Endometrial microvascular endothelial cells (primary cell): Measurements from ENCODE around the gene RNF17. TPM values are rescaled to one million over a fixed set of nuclear protein-coding genes. Genes with fewer than 3 reads are reported as not detected.
"Not testable (repeated sequence)": the region's sequence is repeated elsewhere in the genome, so short reads cannot be mapped to it uniquely, and the experiment has no call there.

Source experiments
- in situ Hi-C: cut with HindIII; loops from 2 replicates; pipeline ENCODE4 v1.10.0; 2017; ENCODE audit warnings: low sequenced_read_pairs, low pct_unique_long_range_greater_than_20kb; ENCODE audit errors: inconsistent ontology term
- total RNA-seq: library from RNA; depleted of rRNA; stranded (reverse); fragments of >200 nt; gene quantifications from one replicate; pipeline ENCODE4 v1.2.3, GENCODE V29; 2015; ENCODE audit errors: inconsistent ontology term

The RNF17 gene
- total RNA-seq, 1 donor from 2014 or later: not detected

DNA sequence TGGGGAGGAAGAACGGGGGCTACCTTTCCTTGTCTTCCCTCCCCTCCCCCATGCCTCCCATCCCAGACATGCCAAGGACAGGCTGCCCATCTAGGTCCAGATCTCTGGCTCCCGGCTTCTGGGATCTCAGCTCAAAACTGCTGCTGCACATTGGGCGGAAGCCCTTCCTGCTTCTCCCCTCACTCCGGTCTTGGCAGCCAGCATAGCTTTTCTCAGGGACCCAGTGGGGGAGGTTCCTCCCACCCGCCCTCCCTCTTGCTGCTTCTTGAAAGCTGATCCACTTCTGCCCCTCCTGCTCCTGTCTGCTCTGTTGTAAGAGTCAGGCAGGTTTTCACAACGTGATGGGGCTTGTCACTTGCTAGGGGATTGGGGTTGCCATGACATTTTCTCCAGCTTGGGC is 21.7 kb upstream of the RNF17 start:
- in situ Hi-C loops: no loop called here

DNA sequence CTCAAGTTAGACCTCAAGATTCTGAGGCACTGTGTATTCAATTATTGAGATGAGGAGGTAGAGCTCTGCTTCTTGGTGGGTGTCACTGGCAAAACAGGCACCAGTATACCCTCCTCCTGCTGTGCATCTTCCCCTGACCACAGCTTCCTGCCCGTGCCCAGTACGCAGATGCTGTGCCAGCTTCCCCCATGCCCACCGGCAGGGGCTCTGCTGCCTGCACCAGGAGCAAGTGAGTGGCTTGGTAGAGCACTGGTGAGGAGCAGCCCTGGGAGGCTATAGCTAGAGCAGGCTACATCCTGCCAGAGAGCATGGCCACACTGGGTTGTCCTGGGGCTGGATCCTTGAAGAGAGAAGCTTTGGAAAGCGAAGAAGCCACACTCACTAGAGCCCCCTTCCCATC is 21.0 kb upstream of the RNF17 start:
- in situ Hi-C loops: no loop called here

DNA sequence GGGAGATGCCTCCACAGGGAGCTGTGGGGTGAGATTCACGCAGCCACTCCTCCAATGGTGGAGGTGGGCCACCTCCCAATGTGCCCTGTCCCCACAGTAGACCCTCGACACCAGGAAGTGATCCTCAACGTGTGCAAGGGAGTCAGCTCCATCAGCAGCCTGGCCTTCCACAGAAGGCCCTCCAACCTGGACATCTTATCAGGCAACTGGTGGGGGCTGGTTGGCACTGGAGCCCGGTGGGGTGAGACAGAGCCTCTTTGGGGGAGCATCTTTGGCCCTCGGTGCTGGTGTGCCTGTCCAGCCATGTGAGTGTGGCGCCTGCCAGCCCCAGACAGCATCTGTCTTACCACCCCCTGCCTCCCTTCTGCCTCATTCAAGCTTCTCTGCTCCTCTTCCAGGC is 19.7 kb upstream of the RNF17 start:
- in situ Hi-C loops: no loop called here

DNA sequence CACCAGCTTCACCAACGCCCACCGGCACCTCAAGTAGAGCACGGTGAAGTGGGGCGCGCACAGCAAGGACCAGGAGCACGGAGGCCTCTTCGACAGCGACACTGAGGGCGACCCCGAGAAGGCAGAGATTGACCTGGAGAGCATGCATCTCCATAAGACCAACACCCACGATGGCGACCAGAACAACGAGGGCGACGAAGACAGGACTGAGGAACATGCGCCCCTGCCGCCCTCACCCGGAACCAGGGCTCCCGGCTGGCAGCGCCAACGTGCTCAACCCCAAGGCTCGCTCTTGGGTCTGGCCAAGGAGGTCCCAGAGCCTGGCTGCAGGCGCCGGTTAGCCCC is 18.5 kb upstream of the RNF17 start:
- in situ Hi-C loops: no loop called here

DNA sequence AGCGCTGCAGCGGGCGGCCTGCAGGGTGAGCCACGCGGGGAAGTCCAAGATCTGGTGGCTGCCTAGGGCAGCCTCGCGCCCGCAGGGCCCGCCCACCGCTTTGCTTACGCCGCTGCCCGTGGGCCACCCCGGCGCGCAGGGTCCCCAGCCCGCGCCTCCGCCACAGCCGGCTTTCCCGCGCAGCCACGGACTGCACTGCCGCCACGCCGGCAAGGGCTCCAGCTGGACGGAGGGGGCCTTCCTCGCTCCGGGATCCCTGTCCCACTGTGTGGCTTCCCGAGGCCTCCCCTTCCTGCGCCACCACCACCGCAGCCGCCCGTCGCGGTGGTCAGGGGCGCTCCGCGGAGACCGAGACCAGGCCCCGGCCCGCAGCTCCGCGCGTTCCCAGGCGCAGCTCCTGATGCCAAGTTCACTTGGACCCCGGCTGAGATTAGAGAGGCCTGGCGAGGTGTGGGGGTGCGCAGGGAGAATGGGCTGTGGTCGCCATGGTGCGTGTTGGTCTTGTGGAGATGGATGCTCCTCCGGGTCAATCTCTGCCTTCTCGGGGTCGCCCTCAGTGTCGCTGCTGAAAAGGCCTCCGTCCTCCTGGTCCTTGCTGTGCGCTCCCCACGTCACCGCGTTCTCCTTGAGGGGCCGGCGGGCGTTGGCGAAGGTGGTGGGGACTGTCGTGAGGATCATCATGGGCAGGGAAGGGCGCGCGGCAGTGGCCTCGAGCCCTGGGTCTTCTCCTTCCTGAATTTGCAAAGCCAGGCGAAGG is 17.9 kb upstream of the RNF17 start:
- in situ Hi-C loops: no loop called here

DNA sequence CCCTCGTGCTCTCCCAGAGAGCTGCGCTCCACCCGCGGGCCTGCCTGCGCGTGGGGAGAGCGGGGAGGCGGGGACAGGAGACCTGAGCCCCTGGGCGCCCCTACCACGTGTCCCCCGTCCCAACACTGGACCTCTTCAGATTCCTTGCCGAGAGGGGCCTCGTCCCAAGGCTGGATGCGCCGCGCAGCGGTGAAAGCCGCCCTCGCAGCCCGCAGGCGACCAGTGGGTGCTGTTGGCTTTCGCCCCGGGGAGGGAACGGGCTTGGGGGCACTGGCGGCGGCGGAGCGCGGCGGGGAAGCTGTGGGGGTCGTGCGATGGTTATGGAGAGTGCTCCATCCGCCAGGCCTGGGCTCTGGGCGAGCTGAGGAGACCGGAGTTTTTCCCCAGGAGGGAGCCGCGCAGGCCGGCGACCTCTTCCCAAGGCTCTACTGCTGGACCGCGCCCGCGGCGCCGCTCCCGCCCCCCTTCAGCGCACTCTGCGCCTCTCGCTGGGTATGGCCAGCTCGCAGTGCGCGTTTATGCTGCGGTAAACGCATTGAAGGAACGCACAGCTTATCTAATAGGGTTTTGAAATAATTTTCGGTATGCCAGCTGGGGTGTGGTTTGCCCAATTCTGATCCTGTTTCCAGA is 17.2 kb upstream of the RNF17 start:
- in situ Hi-C loops: no loop called here

DNA sequence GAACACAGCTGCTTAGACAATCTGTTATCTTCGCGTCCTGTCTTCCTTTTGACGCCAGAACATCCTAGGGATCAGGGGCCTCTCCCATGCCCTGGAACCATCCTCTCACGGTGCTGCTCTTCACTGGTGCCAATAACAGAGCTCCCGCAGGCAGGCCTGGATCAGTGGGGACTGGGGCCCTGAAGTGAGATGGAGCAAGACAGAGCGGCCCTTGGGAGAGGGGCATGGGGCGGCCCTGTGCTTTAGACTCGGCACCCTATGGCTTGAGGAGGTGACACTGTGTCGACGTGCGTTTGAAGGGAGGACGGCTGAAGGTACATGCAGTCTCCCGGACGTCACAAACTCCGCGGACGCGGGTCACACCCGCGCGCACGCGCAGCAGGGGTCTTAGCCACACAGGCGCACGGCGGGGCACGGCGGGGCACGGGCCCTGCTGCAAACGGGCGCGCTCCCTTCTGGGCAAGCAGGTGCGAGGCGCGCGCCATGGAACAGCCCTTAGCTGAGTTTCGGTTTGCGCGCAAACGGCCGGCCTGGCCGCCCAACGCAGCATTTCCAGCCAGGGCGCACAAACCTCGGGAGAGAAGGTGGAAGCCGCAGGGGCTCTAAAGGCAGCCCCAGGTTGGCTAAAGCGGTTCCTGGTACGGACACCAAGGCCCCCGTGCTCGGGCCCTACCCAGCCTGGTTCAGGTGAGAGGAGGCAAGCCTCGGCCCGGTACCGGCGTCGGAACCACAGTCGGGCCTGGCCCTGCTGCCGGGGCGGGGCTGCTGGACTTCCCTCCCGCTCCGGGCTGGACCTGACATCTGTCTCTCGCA is 16.5 kb upstream of the RNF17 start:
- in situ Hi-C loops: no loop called here

DNA sequence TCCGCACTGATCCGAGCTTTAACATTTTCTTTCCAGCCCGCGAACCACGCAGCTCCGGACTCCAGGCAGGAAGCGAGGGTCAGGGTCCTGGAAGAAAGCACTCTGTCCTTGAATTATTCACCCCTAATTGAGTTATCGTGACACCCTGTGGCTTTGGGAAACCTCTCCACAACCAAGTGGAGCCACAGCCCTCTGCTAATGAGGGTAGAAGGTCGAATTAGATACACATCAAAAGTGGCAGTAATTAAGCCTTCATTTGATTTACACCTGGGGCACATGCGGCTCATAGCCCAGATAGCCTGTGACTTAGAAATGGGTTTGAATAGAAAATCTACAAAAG is 15.9 kb upstream of the RNF17 start:
- in situ Hi-C loops: no loop called here

DNA sequence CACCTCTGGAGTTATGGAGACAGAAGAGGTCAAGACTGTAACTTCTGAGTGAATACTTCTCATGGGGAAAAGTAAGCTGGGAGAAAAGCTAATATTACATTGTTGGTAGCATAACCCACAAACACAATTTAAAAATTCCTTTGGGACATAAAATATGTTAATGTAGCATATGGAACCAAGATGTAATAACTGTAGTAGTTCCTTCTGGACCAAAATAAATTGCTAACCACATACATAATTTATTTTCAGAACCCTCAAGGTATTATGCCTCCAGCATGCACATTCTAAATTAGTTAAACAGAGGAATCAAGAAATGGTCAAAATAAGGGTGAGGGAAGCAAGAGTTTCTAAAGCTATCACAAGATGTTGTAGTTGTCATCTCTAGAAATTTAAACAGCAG is 4.8 kb upstream of the RNF17 start:
- in situ Hi-C loops: no loop called here

DNA sequence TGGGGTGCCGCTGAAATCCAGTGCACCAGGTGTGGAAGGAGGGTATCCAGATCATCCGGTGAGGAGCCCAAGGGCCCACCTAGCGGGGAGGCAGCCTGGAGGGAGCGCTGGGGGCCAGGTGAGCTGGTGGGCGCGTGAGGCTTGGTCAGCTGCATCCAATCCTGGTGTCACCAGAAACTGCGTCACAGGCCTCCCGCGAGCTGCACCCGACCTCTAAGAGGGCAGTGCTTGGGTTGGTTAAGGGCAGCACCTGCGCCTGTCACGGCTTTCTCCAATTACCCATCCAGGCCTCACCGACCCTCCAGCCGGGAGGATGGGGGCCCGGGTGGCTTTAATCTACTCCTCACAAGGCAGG is 284 bp downstream of the RNF17 start:
- in situ Hi-C loops: no loop called here

DNA sequence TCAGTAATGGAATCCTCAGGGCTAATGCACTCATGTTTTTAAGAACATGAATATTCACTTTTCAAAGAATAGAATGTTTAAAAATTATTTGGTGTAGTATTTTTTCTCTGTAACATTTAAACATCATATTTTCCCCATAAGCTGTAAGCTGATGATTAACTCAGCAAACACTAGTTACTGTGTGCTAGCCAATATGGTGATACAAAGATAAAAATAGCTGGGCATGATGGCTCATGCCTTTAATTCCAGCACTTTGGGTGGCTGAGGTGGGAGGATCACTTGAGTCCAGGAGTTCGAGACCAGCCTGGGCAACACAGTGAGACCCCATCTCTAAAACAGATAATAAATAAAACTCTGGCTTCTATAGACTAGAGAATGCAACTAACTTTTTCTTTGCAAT is 13.2 kb downstream of the RNF17 start:
- in situ Hi-C loops: no loop called here

DNA sequence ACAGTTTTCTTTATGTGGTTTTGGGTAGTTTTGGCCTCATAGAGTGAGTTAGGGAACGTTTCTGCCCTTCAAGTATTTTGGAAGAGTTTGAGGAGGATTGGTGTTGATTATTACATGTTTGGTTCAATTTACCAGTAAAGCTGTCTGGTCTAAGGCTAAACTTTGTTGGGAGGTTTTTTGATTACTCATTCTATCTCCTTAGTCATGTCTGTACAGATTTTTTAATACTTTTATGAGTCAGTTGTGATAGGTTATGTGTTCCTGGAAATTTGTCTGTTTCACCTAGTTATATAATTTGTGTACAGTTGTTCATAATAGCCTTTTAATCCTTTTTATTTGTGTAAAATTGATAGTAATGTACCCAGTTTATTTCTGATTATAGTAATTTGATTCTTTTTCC is 20.4 kb downstream of the RNF17 start:
- in situ Hi-C loops: no loop called here

DNA sequence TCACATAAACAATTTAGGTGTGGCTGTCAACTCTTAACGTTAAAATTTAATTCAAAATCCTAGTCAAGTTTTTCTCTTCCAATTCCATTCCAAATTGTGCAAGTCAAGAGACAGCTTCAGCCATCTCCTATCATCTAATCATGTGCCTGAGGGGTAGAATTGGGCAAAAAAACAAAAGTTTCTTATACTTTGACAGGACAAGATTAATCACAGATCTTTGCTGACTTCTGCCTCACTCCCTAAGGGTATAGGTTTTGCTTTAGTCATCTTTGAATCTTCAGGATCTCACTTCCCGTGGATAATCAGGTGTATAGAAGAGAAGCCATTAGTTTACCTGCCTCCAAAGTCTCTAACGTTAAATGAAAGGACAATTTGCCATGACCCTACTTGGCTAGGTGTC is 24.6 kb downstream of the RNF17 start:
- in situ Hi-C loops: no loop called here

DNA sequence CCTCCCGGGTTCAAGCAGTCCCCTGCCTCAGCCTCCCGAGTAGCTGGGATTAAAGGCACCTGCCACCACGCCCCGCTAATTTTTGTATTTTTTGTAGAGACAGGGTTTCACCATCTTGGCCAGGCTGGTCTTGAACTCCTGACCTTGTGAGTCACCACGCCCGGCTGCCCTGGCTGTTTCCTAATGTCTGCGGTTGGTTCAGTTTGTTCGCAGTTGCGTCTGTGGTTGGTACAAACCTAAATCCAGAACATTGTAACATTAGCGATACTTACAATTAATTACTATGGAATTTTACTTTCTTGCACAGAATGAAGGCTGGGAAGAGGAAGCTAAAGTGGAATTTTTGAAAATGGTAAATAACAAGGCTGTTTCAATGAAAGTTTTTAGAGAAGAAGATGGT is 38.1 kb downstream of the RNF17 start:
- in situ Hi-C loops: no loop called here

DNA sequence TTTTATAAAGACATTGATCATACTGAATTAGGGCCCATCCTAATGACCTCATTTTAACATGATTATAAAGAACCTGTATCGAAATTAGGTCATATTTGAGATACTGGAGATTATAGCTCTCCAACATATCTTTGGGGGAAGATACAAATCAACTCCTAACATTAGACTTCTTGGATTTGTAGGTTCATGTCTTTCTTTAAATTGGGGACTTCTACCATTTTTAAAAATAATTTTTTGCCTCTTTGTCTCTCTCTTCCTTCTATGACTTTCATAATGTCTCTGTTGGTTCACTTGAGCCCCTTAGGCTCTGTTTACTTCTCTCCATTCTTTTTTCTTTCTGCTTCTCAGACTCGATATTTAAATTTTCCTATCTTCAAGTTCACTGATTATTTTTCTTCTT is 57.2 kb downstream of the RNF17 start:
- in situ Hi-C loops: no loop called here

DNA sequence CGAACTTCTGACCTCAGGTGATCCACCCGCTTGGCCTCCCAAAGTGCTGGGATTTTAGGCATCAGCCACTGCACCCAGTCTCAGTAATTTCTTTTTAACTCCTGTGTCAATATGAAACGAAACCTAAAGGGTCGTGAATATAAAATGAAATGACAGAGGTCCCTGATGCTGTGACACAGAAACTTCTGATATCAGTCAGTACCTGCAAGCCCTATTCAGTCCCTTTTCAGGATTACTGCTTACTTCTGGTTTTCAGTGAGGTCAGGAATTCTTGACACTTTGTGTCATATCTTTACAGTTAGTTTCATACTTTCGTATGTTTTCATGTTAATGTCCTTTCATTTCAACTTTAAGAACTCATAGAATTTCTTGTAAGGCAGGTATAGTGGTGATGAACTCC is 58.7 kb downstream of the RNF17 start:
- in situ Hi-C loops: no loop called here

DNA sequence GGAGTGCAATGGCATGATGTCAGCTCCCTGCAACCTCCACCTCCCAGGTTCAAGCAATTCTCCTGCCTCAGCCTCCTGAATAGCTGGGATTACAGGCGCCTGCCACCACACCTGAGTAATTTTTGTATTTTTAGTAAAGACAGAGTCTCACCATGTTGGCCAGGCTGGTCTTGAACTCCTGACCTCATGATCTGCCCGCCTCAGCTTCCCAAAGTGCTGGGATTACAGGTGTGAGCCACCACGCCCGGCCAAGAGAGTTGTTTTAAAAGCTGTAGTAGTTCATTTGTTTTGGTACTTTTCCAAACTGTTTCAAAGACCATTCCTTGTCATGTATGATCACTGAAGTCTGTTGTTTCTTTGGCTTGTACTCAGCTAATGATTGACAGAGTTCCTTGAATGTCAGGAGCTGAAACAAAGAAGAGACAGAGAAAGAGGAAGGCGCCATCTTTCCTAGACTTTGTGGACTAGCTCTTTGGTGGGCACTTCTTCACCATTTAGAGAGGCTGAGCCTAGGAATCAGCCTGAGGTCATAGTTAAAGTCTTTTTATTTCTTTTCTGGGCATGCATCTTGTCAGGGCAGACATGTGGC is 59.2 kb downstream of the RNF17 start:
- in situ Hi-C loops: not testable (repeated sequence)

DNA sequence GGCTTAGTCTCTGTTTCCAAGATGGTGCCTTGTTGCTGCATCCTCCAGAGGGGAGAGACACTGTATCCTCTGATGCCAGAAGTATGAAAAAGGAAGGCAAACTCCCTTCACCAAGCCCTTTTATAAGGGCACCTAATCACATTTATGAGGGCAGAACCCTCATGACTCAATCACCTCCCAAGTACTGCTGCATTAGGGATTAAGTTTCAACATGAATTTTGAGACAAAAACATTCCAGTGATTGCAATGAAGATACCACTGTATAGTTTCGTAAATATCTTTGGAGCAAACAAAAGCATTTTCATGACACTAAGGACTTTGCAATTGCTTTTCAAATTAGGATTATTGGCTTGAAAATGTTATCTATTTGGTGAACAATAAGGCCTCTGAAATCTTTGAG is 63.8 kb downstream of the RNF17 start:
- in situ Hi-C loops: no loop called here

DNA sequence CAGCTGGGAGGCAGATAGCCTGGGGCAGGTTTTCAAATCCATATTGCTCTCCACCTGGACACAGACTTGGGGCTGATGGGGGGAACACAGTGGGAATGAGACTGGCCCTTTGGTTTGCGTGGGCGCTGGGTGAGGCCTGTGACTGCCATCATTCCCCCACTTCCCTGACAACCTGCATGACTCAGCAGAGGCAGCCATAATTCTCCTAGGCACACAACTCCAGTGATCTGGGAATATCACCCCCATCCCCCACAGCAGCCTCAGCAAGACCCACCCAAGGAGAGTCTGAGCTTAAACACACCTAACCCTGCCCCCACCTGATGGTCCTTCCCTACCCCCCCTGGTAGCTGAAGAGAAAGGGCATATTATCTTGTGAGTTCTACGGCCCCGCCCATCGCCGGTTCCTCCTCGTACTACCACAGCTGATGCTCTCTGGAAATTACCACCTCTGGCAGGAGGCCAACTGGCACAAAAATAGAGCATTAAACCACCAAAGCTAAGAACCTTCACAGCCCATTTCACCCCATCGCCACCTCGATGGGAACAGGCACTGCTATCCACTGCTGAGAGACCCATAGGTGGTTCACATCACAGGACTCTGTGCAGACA is 71.0 kb downstream of the RNF17 start:
- in situ Hi-C loops: no loop called here

DNA sequence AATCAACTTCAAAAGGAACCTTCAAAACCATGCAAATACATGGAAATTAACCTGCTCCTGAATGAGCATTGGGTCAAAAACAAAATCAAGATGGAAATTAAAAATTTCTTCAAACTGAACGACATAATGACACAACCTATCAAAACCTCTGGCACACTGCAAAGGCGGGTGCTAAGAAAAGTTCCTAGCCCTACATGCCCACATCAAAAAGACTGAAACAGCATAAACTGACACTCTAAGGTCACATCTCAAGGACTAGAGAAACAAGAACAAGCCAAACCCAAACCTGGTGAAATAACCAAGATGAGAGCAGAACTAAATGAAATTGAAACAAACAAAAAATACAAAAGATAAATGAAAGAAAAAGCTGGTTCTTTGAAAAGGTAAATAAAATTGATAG is 73.6 kb downstream of the RNF17 start:
- in situ Hi-C loops: not testable (repeated sequence)
